Activated CD4-positive, alpha-beta T cell treated with anti-CD3 and anti-CD28 coated beads, Interleukin-2, Interleukin-6, amounts not matched to agents 100 ng/mL and 50 ng/mL, durations not matched to agents 16 hours and 8 hours (primary cell): ENCODE results near the gene ZBTB22.

Experiments
- DNase-seq: peaks from one replicate; pipeline ENCODE4 v3.0.0-alpha.2; 2020

The ZBTB22 gene

GRCh38 chr6:33277663-33278391 is 39.7 kb downstream of the ZBTB22 start:
- peak; percentile 47 for DNase-seq

GRCh38 chr6:33276864-33277662 is 40.5 kb downstream of the ZBTB22 start, which contains the start of gene B3GALT4:
Gene B3GALT4, plus strand, starts transcription at chr6:33277123. Its CDS starts 297 bp downstream, at chr6:33277420.
- DNase-seq: peak; percentile 89

GRCh38 chr6:33276581-33276863 is 41.0 kb downstream of the ZBTB22 start:
- no peak for DNase-seq

- DNase-seq: peak; percentile 48
Observed at GRCh38 chr6:33275795-33276580, 41.6 kb downstream of the ZBTB22 start.

GRCh38 chr6:33273924-33274902 is 43.3 kb downstream of the ZBTB22 start:
- no peak for DNase-seq

- no peak for DNase-seq
Observed at GRCh38 chr6:33273129-33273923, 44.2 kb downstream of the ZBTB22 start.

GRCh38 chr6:33272275-33273128 is 45.0 kb downstream of the ZBTB22 start:
- no peak for DNase-seq

- peak; percentile 97 for DNase-seq
Observed at GRCh38 chr6:33271468-33272274, 45.9 kb downstream of the ZBTB22 start, which contains the start of the genes RPS18 and VPS52. Gene RPS18, plus strand, starts transcription at chr6:33272075. Its CDS starts 45 bp downstream, at chr6:33272120. Gene VPS52, minus strand, starts transcription at chr6:33271876. Its CDS starts 201 bp downstream, at chr6:33271675.

GRCh38 chr6:33271117-33271467 is 46.5 kb downstream of the ZBTB22 start:
- no peak for DNase-seq
